H9 (cell line): ENCODE data around the gene KIF16B. TPM values are rescaled to one million over a fixed set of nuclear protein-coding genes. Genes with fewer than 3 reads are reported as not detected.

Experiments used
- DNase-seq: peaks from one replicate; pipeline ENCODE4 v3.0.0-alpha.2; 2017
- H2AFZ ChIP-seq: one replicate; pipeline ENCODE4 v1.6.1; 2013; ENCODE audit warnings: mild to moderate bottlenecking, low read length, control low read depth, moderate library complexity
- H2AK5ac ChIP-seq: 2 replicates; pipeline ENCODE4 v1.6.1; 2013; ENCODE audit warnings: low read length, control low read depth, mixed read lengths; ENCODE audit not compliant: insufficient read length
- H2BK120ac ChIP-seq: one replicate; pipeline ENCODE4 v1.6.1; 2013; ENCODE audit warnings: low read depth, mild to moderate bottlenecking, low read length, control low read depth, inconsistent platforms; ENCODE audit not compliant: poor library complexity, severe bottlenecking
- H2BK12ac ChIP-seq: 2 replicates; pipeline ENCODE4 v1.6.1; 2013; ENCODE audit warnings: low read length, control low read depth, mixed read lengths, low read depth; ENCODE audit not compliant: insufficient read length
- H2BK15ac ChIP-seq: 2 replicates; pipeline ENCODE4 v1.6.1; 2013; ENCODE audit warnings: low read depth, low read length, control low read depth
- H2BK20ac ChIP-seq: one replicate; pipeline ENCODE4 v1.6.1; 2013; ENCODE audit warnings: low read depth, mild to moderate bottlenecking, low read length, control low read depth, inconsistent platforms; ENCODE audit not compliant: poor library complexity, severe bottlenecking
- H2BK5ac ChIP-seq: 2 replicates; pipeline ENCODE4 v1.6.1; 2013; ENCODE audit warnings: low read length, control low read depth, mixed read lengths; ENCODE audit not compliant: insufficient read length
- H3K14ac ChIP-seq: 2 replicates; pipeline ENCODE4 v1.6.1; 2013; ENCODE audit warnings: low read length, control low read depth; ENCODE audit not compliant: insufficient read depth
- H3K18ac ChIP-seq: 2 replicates; pipeline ENCODE4 v1.6.1; 2013; ENCODE audit warnings: low read depth, mild to moderate bottlenecking, mixed read lengths, low read length, control low read depth; ENCODE audit not compliant: insufficient read length
- H3K23ac ChIP-seq: 2 replicates; pipeline ENCODE4 v1.6.1; 2013; ENCODE audit warnings: low read length, control low read depth, mixed read lengths, low read depth; ENCODE audit not compliant: insufficient read length
- H3K23me2 ChIP-seq: 2 replicates; pipeline ENCODE4 v1.6.1; 2013; ENCODE audit warnings: low read depth, mild to moderate bottlenecking, mixed read lengths, low read length, control low read depth; ENCODE audit not compliant: insufficient read length, poor library complexity, severe bottlenecking
- H3K27ac ChIP-seq: 2 replicates; pipeline ENCODE4 v1.5.1; 2013; ENCODE audit warnings: low read length, control low read depth, mixed read lengths, low read depth; ENCODE audit not compliant: insufficient read length
- H3K27me3 ChIP-seq: 2 replicates; pipeline ENCODE4 v1.6.1; 2013; ENCODE audit warnings: low read length, control low read depth, inconsistent platforms; ENCODE audit not compliant: insufficient read depth
- H3K4ac ChIP-seq: 2 replicates; pipeline ENCODE4 v1.6.1; 2013; ENCODE audit warnings: low read depth, mild to moderate bottlenecking, control low read depth, inconsistent platforms, low read length, moderate library complexity
- H3K4me1 ChIP-seq: 2 replicates; pipeline ENCODE4 v1.6.1; 2013; ENCODE audit warnings: low read length, control low read depth, inconsistent platforms; ENCODE audit not compliant: insufficient read depth
- H3K4me2 ChIP-seq: 2 replicates; pipeline ENCODE4 v1.6.1; 2013; ENCODE audit warnings: low read length, control low read depth, mixed read lengths; ENCODE audit not compliant: insufficient read length, insufficient read depth
- H3K56ac ChIP-seq: 2 replicates; pipeline ENCODE4 v1.6.1; 2013; ENCODE audit warnings: low read depth, mild to moderate bottlenecking, mixed read lengths, low read length, control low read depth; ENCODE audit not compliant: insufficient read length
- H3K79me1 ChIP-seq: 2 replicates; pipeline ENCODE4 v1.6.1; 2013; ENCODE audit warnings: low read depth, mild to moderate bottlenecking, moderate library complexity, low read length, control low read depth, inconsistent platforms; ENCODE audit not compliant: insufficient read depth, poor library complexity, severe bottlenecking
- H3K79me2 ChIP-seq: 2 replicates; pipeline ENCODE4 v1.6.1; 2013; ENCODE audit warnings: low read length, control low read depth, inconsistent platforms; ENCODE audit not compliant: insufficient read depth
- H3K9ac ChIP-seq: 2 replicates; pipeline ENCODE4 v1.6.1; 2013; ENCODE audit warnings: low read length, control low read depth, mixed read lengths; ENCODE audit not compliant: insufficient read length; ENCODE audit errors: extremely low read depth
- H3K9me3 ChIP-seq: one replicate; pipeline ENCODE4 v1.6.1; 2013; ENCODE audit warnings: low read depth, low read length, inconsistent platforms; ENCODE audit not compliant: control insufficient read depth
- H3T11ph ChIP-seq: one replicate; pipeline ENCODE4 v1.6.1; 2013; ENCODE audit warnings: mild to moderate bottlenecking, low read length, control low read depth, inconsistent platforms
- H4K20me1 ChIP-seq: one replicate; pipeline ENCODE4 v1.6.1; 2013; ENCODE audit not compliant: control insufficient read depth, insufficient read length, insufficient read depth
- H4K5ac ChIP-seq: 2 replicates; pipeline ENCODE4 v1.6.1; 2013; ENCODE audit warnings: low read depth, mild to moderate bottlenecking, mixed read lengths, low read length, control low read depth; ENCODE audit not compliant: insufficient read length
- H4K8ac ChIP-seq: replicated peaks from 2 replicates; pipeline ENCODE4 v1.6.1; 2013; ENCODE audit warnings: low read length, control low read depth, mixed read lengths, low read depth; ENCODE audit not compliant: insufficient read length
- H4K91ac ChIP-seq: 2 replicates; pipeline ENCODE4 v1.6.1; 2013; ENCODE audit warnings: low read depth, mild to moderate bottlenecking, moderate library complexity, mixed read lengths, low read length, control low read depth; ENCODE audit not compliant: insufficient read length
- H3K27ac Mint-ChIP-seq, 3 experiments: 2 replicates in 2 of 3; 3 replicates in 1 of 3; pipeline ENCODE4 v1.8.0; 2020 to 2021; ENCODE audit warnings: mixed read lengths in 3 of 3, mild to moderate bottlenecking in 1 of 3, moderate library complexity in 1 of 3
- H3K27me3 Mint-ChIP-seq: 2 replicates; pipeline ENCODE4 v1.8.0; 2021; ENCODE audit warnings: low read depth, mild to moderate bottlenecking, moderate library complexity, mixed read lengths
- H3K36me3 Mint-ChIP-seq, 3 experiments: 2 replicates in 2 of 3; 3 replicates in 1 of 3; pipeline ENCODE4 v1.8.0; 2020 to 2021; ENCODE audit warnings: low read depth in 3 of 3, mixed read lengths in 3 of 3; ENCODE audit not compliant: insufficient read depth in 1 of 3
- H3K4me1 Mint-ChIP-seq, 2 experiments: 2 replicates each; pipeline ENCODE4 v1.8.0; 2020; ENCODE audit warnings: mixed read lengths in 2 of 2
- H3K4me3 Mint-ChIP-seq, 2 experiments: 2 replicates in 1 of 2; 3 replicates in 1 of 2; pipeline ENCODE4 v1.8.0; 2020 to 2021; ENCODE audit warnings: mild to moderate bottlenecking in 2 of 2, mixed read lengths in 2 of 2, moderate library complexity in 1 of 2
- H3K9me3 Mint-ChIP-seq, 2 experiments: 2 replicates in 1 of 2; 3 replicates in 1 of 2; pipeline ENCODE4 v1.8.0; 2020; ENCODE audit warnings: mild to moderate bottlenecking in 2 of 2, mixed read lengths in 2 of 2, moderate library complexity in 1 of 2
- WGBS: extraction: QIAGEN DNeasy Blood & Tissue Kit; methylation state at CpG from one replicate; pipeline ENCODE4 v1.1.7; 2013; ENCODE audit warnings: missing lambda C conversion rate, low lambda C conversion rate, mixed read lengths; ENCODE audit not compliant: insufficient read length; ENCODE audit errors: extremely low coverage; 5-methylcytosine and 5-hydroxymethylcytosine counted together
- total RNA-seq: library from RNA; stranded (reverse); gene quantifications from 2 replicates; pipeline ENCODE4 v1.2.1, GENCODE V29; 2021
- TF ChIP-seq, protein P1 (sequence below): fragments of 200-600 bp; sonication (generic); conservative IDR thresholded peaks from 3 replicates; pipeline ENCODE4 v1.8.0; 2021; ENCODE audit warnings: antibody characterized with exemption, mild to moderate bottlenecking

Gene KIF16B
- total RNA-seq, 1 experiment from 2014 or later, result 7.4 TPM

DNA sequence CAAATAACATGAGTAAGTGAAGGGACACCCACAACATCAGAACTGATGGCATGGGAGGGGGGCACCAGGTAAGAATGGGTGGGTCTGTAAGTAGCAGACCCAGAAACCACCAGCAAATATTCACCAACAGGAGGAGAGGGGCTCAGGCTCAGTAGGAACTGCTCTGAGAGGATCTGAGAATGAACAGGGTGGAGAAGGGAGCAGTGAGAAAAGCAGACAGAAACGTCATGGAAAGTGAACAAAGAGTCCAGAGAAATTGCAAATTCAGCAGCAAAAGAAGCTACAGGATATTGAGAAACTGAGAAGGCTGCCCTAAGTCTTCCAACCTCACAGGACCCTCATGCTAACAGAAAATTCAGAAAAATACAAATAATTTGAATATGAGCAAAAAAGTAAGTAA, 121.3 kb downstream of the KIF16B start:
- Histone ChIP-seq H3T11ph (no peak overlapping the region), H4K91ac (no peak overlapping the region), H3K4me2 (no peak overlapping the region), H4K5ac (no peak overlapping the region), H2BK15ac (no peak overlapping the region), H2AFZ (no peak overlapping the region), H2BK120ac (no peak overlapping the region), H3K56ac (no peak overlapping the region), H3K23me2 (no peaks in the 10 kb centered on the region), H3K27ac (no peak overlapping the region), H3K14ac (no peak overlapping the region), H3K79me2 (no peaks in the 10 kb centered on the region), H3K4me1 (no peaks in the 10 kb centered on the region; the same call in 1 of the 2 replicates), H3K79me1 (no peaks in the 10 kb centered on the region), H3K9ac (no peak overlapping the region), H4K20me1 (no peaks in the 10 kb centered on the region), H2BK12ac (no peak overlapping the region), H2BK20ac (no peak overlapping the region), H3K27me3 (no peaks in the 10 kb centered on the region), H2AK5ac (no peak overlapping the region), H3K9me3 (no peaks in the 10 kb centered on the region), H3K4ac (no peak overlapping the region), H2BK5ac (no peak overlapping the region), H3K18ac (no peak overlapping the region), H3K23ac (no peak overlapping the region), H4K8ac (no peak overlapping the region)
- no CpG with 5 or more reads among the region's 1 CpG for WGBS
- no peaks in the 10 kb centered on the region for H3K4me1 Mint-ChIP-seq
- peak overlapping the region in 1 of 3 experiments; percentile 50; a peak in 1 of 7 replicates for H3K27ac Mint-ChIP-seq
- H3K36me3 Mint-ChIP-seq, result no peaks in the 10 kb centered on the region
- H3K9me3 Mint-ChIP-seq, result no peaks in the 10 kb centered on the region
- DNase-seq, result no peak
- H3K27me3 Mint-ChIP-seq, result no peaks in the 10 kb centered on the region
- TF ChIP-seq, protein P1, sequence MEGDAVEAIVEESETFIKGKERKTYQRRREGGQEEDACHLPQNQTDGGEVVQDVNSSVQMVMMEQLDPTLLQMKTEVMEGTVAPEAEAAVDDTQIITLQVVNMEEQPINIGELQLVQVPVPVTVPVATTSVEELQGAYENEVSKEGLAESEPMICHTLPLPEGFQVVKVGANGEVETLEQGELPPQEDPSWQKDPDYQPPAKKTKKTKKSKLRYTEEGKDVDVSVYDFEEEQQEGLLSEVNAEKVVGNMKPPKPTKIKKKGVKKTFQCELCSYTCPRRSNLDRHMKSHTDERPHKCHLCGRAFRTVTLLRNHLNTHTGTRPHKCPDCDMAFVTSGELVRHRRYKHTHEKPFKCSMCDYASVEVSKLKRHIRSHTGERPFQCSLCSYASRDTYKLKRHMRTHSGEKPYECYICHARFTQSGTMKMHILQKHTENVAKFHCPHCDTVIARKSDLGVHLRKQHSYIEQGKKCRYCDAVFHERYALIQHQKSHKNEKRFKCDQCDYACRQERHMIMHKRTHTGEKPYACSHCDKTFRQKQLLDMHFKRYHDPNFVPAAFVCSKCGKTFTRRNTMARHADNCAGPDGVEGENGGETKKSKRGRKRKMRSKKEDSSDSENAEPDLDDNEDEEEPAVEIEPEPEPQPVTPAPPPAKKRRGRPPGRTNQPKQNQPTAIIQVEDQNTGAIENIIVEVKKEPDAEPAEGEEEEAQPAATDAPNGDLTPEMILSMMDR, result no peak
- H3K4me3 Mint-ChIP-seq, result no peak overlapping the region
